Measurements from ENCODE around the gene HAO2.

Gene HAO2

DNA sequence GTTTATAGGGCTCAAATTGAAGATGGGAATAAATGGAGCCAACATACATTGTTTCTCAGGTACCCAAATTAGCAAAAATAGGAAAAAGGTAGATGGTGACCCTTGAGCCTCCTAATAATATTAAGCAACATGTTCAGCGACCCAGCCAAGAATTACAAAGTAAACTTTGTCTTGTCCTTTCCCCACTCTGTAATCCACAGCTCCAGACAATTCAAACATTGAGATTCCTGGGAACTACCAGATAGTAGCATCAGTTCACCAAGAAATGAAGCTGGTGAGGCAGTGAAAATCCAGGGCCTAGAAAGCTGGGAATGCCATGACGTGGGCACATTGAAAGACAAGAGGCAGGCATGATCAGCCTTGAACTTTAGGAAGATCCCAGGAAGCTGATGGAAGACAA, 11.7 kb downstream of the HAO2 start:
- DNase-seq (ENCODE audit: low read depth in 2 of 2): no peak

GRCh38 chr1:119380983-119381662, 12.5 kb downstream of the HAO2 start:
- DNase-seq (ENCODE audit: low read depth in 2 of 2): no peak

DNA sequence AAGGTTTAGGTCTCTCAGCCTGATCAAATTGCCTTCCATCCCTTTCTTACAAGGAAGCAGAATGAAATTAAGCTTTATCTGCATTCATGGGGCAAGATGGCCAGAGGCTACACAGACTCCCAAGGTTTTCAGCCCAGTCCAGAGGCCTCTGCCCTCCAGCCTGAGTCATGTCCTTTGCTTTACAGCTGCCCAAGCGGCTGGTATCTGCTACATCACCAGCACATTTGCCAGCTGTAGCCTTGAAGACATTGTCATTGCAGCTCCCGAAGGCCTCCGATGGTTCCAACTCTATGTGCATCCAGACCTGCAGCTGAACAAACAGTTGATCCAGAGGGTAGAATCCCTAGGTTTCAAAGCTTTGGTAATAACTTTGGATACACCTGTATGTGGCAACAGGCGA, 16.0 kb downstream of the HAO2 start:
- no peak for DNase-seq (ENCODE audit: low read depth in 2 of 2)

DNA sequence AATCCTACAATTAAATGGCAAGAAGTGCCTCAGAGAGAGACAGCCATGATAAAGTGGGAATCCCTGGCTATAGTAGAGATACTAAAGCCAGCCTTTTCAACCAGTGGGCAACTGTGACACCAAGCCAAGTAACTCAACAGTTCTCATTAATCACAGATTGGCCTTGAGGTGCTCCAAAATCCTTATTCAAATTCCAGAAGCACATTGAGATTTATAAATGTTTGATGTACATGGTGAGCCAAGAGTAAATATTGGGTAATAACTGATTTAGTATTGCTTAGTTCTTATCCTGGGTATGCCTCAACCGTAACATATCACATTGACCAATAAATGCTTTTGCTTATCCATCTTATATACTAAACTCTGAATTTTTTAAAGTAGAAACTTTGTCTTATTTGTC, 17.1 kb downstream of the HAO2 start:
- DNase-seq (ENCODE audit: low read depth in 2 of 2): no peak

GRCh38 chr1:119387858-119388257, 19.3 kb downstream of the HAO2 start:
- no peak for DNase-seq (ENCODE audit: low read depth in 2 of 2)

- DNase-seq (ENCODE audit: low read depth in 2 of 2): no peak
Observed at GRCh38 chr1:119388450-119388849, 19.9 kb downstream of the HAO2 start.

GRCh38 chr1:119390526-119390925, 21.9 kb downstream of the HAO2 start:
- no peak for DNase-seq (ENCODE audit: low read depth in 2 of 2)

DNA sequence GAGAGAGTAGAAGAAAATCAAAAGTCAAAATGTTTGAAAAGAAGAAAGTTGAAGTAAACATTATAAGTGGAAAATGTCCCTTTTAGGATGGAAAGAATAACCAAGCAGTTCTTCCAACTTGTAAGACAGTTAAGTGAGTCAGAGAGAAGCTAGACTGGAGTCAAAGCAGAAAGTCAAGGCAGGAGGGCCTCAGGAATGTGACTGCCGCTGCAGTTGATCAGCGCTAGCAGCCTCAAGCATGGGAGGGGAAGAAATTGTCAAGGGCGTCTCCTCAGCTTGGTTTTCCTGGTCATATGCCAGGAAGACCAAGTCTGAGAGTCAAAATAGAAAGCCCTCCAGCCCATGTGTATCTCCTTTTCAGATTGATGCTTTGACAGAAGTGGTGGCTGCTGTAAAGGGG, 23.2 kb downstream of the HAO2 start:
- no peak for DNase-seq (ENCODE audit: low read depth in 2 of 2)

DNA sequence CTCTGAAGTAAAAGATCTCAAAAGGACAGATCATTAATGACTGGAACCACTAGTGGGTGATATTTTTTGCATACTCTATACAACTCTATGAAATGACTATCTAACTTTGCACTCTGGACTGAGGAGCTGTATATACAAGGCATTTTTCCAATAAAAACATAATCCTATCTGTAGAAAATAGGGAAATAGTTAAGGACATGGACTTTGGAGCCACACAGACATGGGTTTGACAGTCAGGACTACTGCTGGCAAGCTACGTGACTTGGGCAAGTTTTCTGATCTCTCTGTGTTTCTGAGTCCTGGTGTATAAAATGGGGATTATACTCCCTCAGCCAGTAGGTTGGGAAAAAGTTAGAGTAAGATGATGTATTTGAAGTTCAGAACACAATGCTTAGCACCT, 25.5 kb downstream of the HAO2 start:
- no peak for DNase-seq (ENCODE audit: low read depth in 2 of 2)

- no peak for DNase-seq (ENCODE audit: low read depth in 2 of 2)
Observed at GRCh38 chr1:119396982-119397381, 28.4 kb downstream of the HAO2 start.

GRCh38 chr1:119397986-119398385, 29.4 kb downstream of the HAO2 start:
- no peak for DNase-seq (ENCODE audit: low read depth in 2 of 2)

- no peak for DNase-seq (ENCODE audit: low read depth in 2 of 2)
Observed at GRCh38 chr1:119404736-119405135, 36.2 kb downstream of the HAO2 start.

- no peak for DNase-seq (ENCODE audit: low read depth in 2 of 2)
Observed at GRCh38 chr1:119409731-119410130, 41.1 kb downstream of the HAO2 start.

GRCh38 chr1:119410961-119411360, 42.4 kb downstream of the HAO2 start:
- no peak for DNase-seq (ENCODE audit: low read depth in 2 of 2)

GRCh38 chr1:119414950-119415349, 46.4 kb downstream of the HAO2 start, which contains the start of gene HSD3B2:
Gene HSD3B2, plus strand, starts transcription at chr1:119415150. Its CDS starts 270 bp downstream, at chr1:119415420.
- no peak for DNase-seq (ENCODE audit: low read depth in 2 of 2)

DNA sequence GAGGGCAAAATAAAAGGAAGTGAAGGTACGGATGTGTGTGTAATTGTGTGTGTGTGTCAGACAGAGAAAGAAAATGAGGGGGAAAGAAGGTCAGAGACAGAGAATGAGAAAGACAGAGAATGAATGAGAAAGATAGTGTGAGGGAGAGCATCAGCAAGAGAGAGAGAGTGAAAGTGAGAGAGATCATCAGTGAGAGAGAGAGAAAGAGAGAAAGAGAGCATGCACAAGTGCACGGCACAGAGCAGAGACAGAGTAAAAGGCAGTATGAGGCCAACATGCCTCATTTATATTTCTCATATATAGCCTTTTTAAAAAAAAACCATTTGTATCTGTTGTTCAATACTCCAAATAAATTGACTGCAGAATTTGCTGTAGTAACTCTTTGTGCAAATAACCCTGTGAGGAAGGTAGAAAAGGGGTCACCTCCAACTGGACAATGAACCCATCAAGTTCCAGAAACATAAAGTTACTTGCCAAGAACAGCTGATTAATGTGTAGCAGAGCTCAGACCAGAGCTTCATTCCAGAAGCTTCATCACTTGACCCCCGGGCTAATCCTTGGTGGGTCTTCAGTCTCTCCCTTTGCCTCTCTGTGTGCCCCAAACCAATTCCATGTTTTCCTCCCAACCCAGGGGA, 47.5 kb downstream of the HAO2 start:
- no peak for DNase-seq (ENCODE audit: low read depth in 2 of 2)

DNA sequence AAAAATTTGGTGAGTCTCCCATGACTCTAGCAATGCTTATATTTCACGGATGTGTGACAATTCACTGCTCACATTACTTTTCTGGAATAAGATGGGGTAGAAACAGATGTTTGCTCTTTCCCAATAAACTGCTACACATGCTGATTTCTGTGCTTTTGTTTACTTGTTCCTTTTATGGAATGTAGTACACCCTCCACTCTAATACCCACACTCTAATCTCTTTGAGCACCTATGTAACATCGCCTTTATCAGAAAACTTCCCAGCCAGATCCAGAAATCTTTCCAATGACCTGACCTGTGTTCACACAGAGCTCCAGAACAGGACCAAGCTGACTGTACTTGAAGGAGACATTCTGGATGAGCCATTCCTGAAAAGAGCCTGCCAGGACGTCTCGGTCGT, 50.5 kb downstream of the HAO2 start:
- no peak for DNase-seq (ENCODE audit: low read depth in 2 of 2)

DNA sequence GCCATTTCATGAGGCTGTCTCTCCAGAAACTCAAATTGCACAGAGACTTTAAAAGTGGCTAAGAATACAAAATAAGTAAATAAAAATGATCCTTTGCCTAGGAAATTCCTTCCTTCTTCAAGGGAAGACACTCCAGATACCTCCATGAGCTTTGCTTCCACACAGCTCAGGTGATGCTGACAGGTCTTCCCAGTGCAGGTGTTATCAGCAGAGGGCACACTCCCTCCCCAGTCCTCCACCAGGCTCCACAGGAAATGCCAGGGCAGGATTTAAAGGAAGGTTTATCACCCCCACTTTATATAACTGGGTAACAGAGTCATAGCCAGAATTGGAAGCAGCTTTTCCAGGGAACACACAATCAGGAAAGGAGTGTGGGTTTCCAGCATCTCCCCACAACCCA, 52.1 kb downstream of the HAO2 start:
- DNase-seq (ENCODE audit: low read depth in 2 of 2): no peak

DNA sequence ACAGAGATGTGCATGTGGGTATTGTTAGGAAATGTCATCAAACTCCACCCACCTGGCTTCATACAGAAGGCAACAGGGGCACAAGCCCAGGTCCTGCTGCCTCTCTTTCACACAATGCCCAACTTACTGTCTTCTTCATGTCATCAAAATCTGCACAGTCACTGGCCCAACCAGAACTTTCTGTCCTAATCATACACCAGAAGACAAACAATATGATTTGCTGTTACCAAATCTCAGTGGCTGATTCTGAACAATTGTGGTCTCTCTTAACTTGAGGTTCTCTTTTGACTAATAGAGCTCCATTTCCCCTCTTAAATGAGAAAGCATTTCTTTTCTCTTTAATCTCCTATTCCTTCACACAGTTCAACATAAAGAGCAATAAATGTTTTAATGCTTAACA, 54.0 kb downstream of the HAO2 start:
- DNase-seq (ENCODE audit: low read depth in 2 of 2): no peak

DNA sequence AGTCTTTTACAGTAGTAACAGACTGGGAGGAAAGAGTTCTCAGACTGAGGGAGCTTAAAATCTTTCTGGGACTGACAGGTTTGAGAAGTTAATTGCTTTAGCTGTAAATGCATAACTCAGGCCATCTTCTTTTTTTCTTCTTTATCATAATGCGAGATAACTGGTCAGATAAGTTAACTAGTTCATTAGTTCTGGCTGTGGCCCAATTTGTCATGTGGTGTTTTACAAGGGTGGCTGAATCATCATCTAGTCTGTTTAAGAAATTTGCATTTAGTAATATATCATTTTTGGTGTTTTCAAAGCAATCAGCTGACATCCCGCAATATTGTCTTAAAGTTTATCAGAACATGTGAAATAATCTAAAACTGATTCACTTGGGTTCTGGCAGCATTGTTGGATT, 60.4 kb downstream of the HAO2 start:
- no peak for DNase-seq (ENCODE audit: low read depth in 2 of 2)

DNA sequence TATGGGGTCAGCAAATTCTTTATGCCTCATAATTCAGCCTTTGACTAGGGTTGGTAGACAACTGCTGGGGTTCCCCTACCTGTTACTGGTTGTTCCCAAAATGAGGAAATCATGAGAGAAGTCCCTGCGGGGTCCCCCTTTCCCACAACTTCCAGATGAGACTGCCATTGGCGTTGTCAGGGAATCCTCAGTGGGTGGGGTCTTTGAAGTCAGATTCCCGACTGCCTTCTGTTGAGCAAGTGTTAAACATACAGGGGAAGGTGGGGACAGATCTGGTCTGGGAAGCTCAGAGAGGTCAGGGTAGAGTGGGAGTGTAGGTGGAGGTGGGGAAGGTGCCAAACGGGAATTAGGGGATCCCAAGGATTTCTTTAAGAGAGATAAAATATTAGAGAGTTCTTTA, 61.1 kb downstream of the HAO2 start:
- no peak for DNase-seq (ENCODE audit: low read depth in 2 of 2)

DNA sequence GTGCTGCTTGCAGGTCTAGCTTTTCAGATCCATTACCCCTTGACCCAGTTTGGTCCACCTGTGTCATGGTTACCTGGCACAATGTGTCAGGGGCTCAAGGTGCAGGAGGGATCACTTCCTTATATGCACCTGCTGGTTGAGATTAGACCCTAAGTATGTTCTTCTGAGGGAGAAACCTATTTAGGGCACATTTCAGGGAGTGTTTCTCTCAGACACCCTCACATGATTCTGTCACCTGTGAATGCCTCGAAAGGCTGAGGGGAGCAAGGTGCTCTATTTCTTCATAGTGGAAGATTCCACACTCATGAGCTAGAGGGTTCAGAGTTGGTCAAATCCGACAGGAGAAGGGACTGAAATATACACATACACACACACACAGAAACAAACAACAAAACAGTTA, 61.9 kb downstream of the HAO2 start:
- DNase-seq (ENCODE audit: low read depth in 2 of 2): no peak

DNA sequence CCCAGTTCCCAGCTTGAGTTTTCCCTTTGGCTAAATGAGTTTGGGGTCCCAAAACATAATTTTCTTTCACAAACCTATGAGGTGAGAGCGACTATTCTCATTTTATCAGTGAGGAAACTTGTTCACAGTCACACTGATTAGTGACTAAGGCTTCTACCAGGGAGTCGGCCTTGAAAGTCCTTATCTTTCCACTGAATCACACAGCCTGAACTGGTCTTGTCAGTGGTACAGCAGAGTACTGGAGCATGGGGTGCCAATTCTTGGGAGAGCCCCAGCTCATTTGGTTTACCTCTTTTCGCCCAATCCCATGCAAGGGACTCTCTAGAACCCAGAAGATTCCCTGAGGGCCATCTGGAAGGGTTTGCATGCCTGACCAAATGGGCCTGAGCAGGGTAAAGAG, 63.3 kb downstream of the HAO2 start:
- no peak for DNase-seq (ENCODE audit: low read depth in 2 of 2)

GRCh38 chr1:119435052-119435451, 66.5 kb downstream of the HAO2 start:
- no peak for DNase-seq (ENCODE audit: low read depth in 2 of 2)
